ENCODE results near the gene PTPRF. TPM values are rescaled to one million over a fixed set of nuclear protein-coding genes. Genes with fewer than 3 reads are reported as not detected.

The PTPRF gene
- total RNA-seq, 4 donors from 2014 or later = 204 to 236 (median 231) TPM

- DNase-seq (ENCODE audit: low spot score in 2 of 2) = no peak
- no peak overlapping the region for H3K4me3 ChIP-seq (ENCODE audit: low read depth, poor library complexity, severe bottlenecking)
- WGBS, 2 donors = 82 to 92% methylated on average over 5 to 10 of the region's 11 CpGs
- intact Hi-C loops (cut with DNase I; ENCODE audit: low total_unique reads) = no loop called here
- TF ChIP-seq CTCF (IDR thresholded peaks at IDR 0.05) (no peak), POLR2A (IDR thresholded peaks at IDR 0.05) (no peak)
These were observed 83.5 kb downstream of the PTPRF start for GRCh38 chr1:43614211-43614610.

GRCh38 chr1:43614891-43615290 lies 84.2 kb downstream of the PTPRF start:
- TF ChIP-seq POLR2A (IDR thresholded peaks at IDR 0.05) (no peak), CTCF (IDR thresholded peaks at IDR 0.05) (no peak)
- DNase-seq (ENCODE audit: low spot score in 2 of 2) = no peak
- intact Hi-C loops (cut with DNase I; ENCODE audit: low total_unique reads) = no loop called here
- WGBS, 2 donors = 74 to 76% methylated on average over 6 of the region's 6 CpGs
- H3K4me3 ChIP-seq (ENCODE audit: low read depth, poor library complexity, severe bottlenecking) = no peak overlapping the region

GRCh38 chr1:43616383-43616782 lies 85.7 kb downstream of the PTPRF start:
- intact Hi-C loops (cut with DNase I; ENCODE audit: low total_unique reads) = no loop called here
- no peak for DNase-seq (ENCODE audit: low spot score in 2 of 2)
- TF ChIP-seq CTCF (IDR thresholded peaks at IDR 0.05) (no peak), POLR2A (IDR thresholded peaks at IDR 0.05) (no peak)
- 87 to 94% methylated on average over 7 of the region's 7 CpGs for WGBS, 2 donors
- H3K4me3 ChIP-seq (ENCODE audit: low read depth, poor library complexity, severe bottlenecking) = no peak overlapping the region

- intact Hi-C loops (cut with DNase I; ENCODE audit: low total_unique reads) = no loop called here
- DNase-seq (ENCODE audit: low spot score in 2 of 2) = no peak
- H3K4me3 ChIP-seq (ENCODE audit: low read depth, poor library complexity, severe bottlenecking) = no peak overlapping the region
- WGBS, 2 donors = 72 to 86% methylated on average over 4 to 5 of the region's 5 CpGs
- TF ChIP-seq POLR2A (IDR thresholded peaks at IDR 0.05) = no peak
- no peak for TF ChIP-seq CTCF (IDR thresholded peaks at IDR 0.05)
These were observed 86.3 kb downstream of the PTPRF start for GRCh38 chr1:43617011-43617410.

GRCh38 chr1:43617668-43618067 lies 87.0 kb downstream of the PTPRF start:
- TF ChIP-seq POLR2A (IDR thresholded peaks at IDR 0.05) = no peak
- no peak for TF ChIP-seq CTCF (IDR thresholded peaks at IDR 0.05)
- intact Hi-C loops (cut with DNase I; ENCODE audit: low total_unique reads) = no loop called here
- DNase-seq (ENCODE audit: low spot score in 2 of 2) = no peak
- WGBS, 2 donors = 90 to 95% methylated on average over 14 of the region's 14 CpGs
- no peak overlapping the region for H3K4me3 ChIP-seq (ENCODE audit: low read depth, poor library complexity, severe bottlenecking)

GRCh38 chr1:43618521-43619313 lies 88.0 kb downstream of the PTPRF start:
- no peak overlapping the region for H3K4me3 ChIP-seq (ENCODE audit: low read depth, poor library complexity, severe bottlenecking)
- intact Hi-C loops (cut with DNase I; ENCODE audit: low total_unique reads) = no loop called here
- WGBS, 2 donors = 86 to 92% methylated on average over 17 to 22 of the region's 22 CpGs
- no peak for TF ChIP-seq POLR2A (IDR thresholded peaks at IDR 0.05)
- no peak for TF ChIP-seq CTCF (IDR thresholded peaks at IDR 0.05)
- DNase-seq (ENCODE audit: low spot score in 2 of 2) = no peak

All from lower leg skin (tissue), 4 donors.